ENCODE data around the gene LILRA1. TPM values are rescaled to one million over a fixed set of nuclear protein-coding genes. Genes with fewer than 3 reads are reported as not detected.
"Not testable (repeated sequence)": the region's sequence is repeated elsewhere in the genome, so short reads cannot be mapped to it uniquely, and the experiment has no call there.

LILRA1 gene
- total and polyA plus RNA-seq, 2 donors from 2014 or later, result 0.43 to 2.2 TPM

DNA sequence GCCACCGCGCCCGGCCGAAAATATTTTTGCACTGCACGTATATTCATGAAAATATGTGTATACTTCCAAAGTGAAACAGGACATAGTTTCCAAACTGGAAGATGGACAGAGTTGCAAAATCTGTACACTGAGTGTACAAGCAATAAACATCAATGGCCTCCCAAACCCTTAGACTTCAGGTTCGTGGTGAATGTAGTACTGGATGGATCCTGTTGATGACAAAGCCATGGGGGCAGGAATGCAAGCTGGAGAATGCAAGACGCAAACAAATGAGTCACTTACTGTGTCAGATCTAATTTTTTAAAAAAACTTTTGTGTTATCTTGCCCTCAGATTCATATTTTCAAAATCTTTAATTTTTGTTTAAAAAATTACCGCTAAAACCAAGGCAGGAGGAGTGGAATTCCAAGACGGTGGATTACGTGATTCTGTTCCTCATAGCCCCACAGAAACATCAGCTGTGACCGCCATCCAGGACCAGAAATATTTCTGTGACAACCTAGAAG, 32.5 kb upstream of the LILRA1 start:
- intact Hi-C loops (cut with DNase I), result no loop called here
- Histone ChIP-seq H3K27ac (ENCODE audit: low read depth in 2 of 2, low read length in 2 of 2) (no peak overlapping the region), H3K9ac (ENCODE audit: low read length in 3 of 3) (no peak overlapping the region), H3K9me3 (ENCODE audit: control insufficient read depth in 2 of 3, insufficient read depth in 1 of 3, low read length in 3 of 3) (no peaks in the 10 kb centered on the region), H3K4me1 (ENCODE audit: control insufficient read depth in 2 of 3, insufficient read depth in 2 of 3, low read depth in 1 of 3, low read length in 3 of 3) (no peaks in the 10 kb centered on the region), H3K4me3 (ENCODE audit: low read length in 3 of 3) (no peak overlapping the region), H3K27me3 (ENCODE audit: control insufficient read depth, insufficient read depth, low read length) (no peaks in the 10 kb centered on the region), H3K36me3 (ENCODE audit: control insufficient read depth in 2 of 3, insufficient read depth in 3 of 3, low read length in 3 of 3) (no peaks in the 10 kb centered on the region)
- no peak for FAIRE-seq
- no peak for DNase-seq
- TF ChIP-seq CTCF (IDR thresholded peaks at IDR 0.05; ENCODE audit: borderline replicate concordance, extremely low read depth, insufficient read depth), result no peak

GRCh38 chr19:54561840-54562239, 31.6 kb upstream of the LILRA1 start:
- H3K27me3 ChIP-seq (ENCODE audit: control insufficient read depth, insufficient read depth, low read length), result no peaks in the 10 kb centered on the region

DNA sequence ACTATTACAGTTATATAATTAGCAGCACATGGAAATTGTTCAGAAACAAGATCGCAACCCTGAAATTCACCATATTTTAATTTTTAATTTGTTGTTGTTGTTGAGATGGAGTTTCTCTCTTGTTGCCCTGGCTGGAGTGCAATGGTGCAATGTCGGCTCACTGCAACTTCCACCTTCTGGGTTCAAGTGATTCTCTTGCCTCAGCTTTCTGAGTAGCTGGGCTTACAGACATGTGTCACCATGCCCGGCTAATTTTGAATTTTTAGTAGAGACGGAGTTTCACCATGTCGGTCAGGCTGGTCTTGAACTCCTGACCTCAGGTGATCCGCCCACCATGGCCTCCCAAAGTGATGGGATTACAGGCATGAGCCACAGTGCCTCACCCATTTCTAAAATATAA, 30.2 kb upstream of the LILRA1 start:
- H3K4me1 ChIP-seq (ENCODE audit: control insufficient read depth in 2 of 3, insufficient read depth in 2 of 3, low read depth in 1 of 3, low read length in 3 of 3); intact Hi-C loops (cut with DNase I); H3K27me3 ChIP-seq (ENCODE audit: control insufficient read depth, insufficient read depth, low read length); FAIRE-seq; H3K27ac ChIP-seq (ENCODE audit: low read depth in 2 of 2, low read length in 2 of 2); H3K36me3 ChIP-seq (ENCODE audit: control insufficient read depth in 2 of 3, insufficient read depth in 3 of 3, low read length in 3 of 3); DNase-seq; H3K9me3 ChIP-seq (ENCODE audit: control insufficient read depth in 2 of 3, insufficient read depth in 1 of 3, low read length in 3 of 3); H3K4me3 ChIP-seq (ENCODE audit: low read length in 3 of 3); H3K9ac ChIP-seq (ENCODE audit: low read length in 3 of 3): not testable (repeated sequence)

More at GRCh38 chr19:54561840-54562239, 31.6 kb upstream of the LILRA1 start:
- H3K27ac ChIP-seq (ENCODE audit: low read depth in 2 of 2, low read length in 2 of 2), result no peak overlapping the region
- TF ChIP-seq CTCF (IDR thresholded peaks at IDR 0.05; ENCODE audit: borderline replicate concordance, extremely low read depth, insufficient read depth), result no peak
- no peak overlapping the region for H3K9ac ChIP-seq (ENCODE audit: low read length in 3 of 3)
- FAIRE-seq (no peak), DNase-seq (no peak)
- no peaks in the 10 kb centered on the region for H3K4me1 ChIP-seq (ENCODE audit: control insufficient read depth in 2 of 3, insufficient read depth in 2 of 3, low read depth in 1 of 3, low read length in 3 of 3)
- H3K4me3 ChIP-seq (ENCODE audit: low read length in 3 of 3), result no peak overlapping the region
- H3K9me3 ChIP-seq (ENCODE audit: control insufficient read depth in 2 of 3, insufficient read depth in 1 of 3, low read length in 3 of 3), result no peaks in the 10 kb centered on the region
- no peaks in the 10 kb centered on the region for H3K36me3 ChIP-seq (ENCODE audit: control insufficient read depth in 2 of 3, insufficient read depth in 3 of 3, low read length in 3 of 3)
- intact Hi-C loops (cut with DNase I), result no loop called here

DNA sequence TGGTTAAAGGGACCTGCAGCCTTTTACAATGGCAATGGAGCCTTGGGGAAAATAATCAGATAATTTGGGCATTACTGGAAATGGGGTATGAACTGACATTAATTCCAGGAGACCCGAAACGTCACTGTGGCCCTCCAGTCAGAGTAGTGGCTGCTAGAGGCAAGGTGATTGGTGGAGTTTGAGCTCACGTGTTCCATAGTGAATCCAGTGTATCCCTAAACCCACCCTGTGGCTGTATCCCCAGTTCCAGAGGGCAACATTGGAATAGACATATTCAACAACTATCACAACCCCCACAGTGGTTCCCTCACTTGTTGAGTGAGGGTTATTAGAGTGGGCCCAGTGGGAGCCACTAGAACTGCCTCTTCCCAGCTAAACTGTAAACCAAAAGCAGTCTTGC, 23.1 kb upstream of the LILRA1 start:
- DNase-seq (no peak), FAIRE-seq (no peak)
- no peaks in the 10 kb centered on the region for H3K36me3 ChIP-seq (ENCODE audit: control insufficient read depth in 2 of 3, insufficient read depth in 3 of 3, low read length in 3 of 3)
- no peaks in the 10 kb centered on the region for H3K27me3 ChIP-seq (ENCODE audit: control insufficient read depth, insufficient read depth, low read length)
- H3K27ac ChIP-seq (ENCODE audit: low read depth in 2 of 2, low read length in 2 of 2), result no peak overlapping the region
- intact Hi-C loops (cut with DNase I), result no loop called here
- H3K9ac ChIP-seq (ENCODE audit: low read length in 3 of 3), result no peak overlapping the region
- H3K4me1 ChIP-seq (ENCODE audit: control insufficient read depth in 2 of 3, insufficient read depth in 2 of 3, low read depth in 1 of 3, low read length in 3 of 3), result no peaks in the 10 kb centered on the region
- no peaks in the 10 kb centered on the region for H3K9me3 ChIP-seq (ENCODE audit: control insufficient read depth in 2 of 3, insufficient read depth in 1 of 3, low read length in 3 of 3)
- TF ChIP-seq CTCF (IDR thresholded peaks at IDR 0.05; ENCODE audit: borderline replicate concordance, extremely low read depth, insufficient read depth), result no peak
- H3K4me3 ChIP-seq (ENCODE audit: low read length in 3 of 3), result no peak overlapping the region

- H3K4me1 ChIP-seq (ENCODE audit: control insufficient read depth in 2 of 3, insufficient read depth in 2 of 3, low read depth in 1 of 3, low read length in 3 of 3); H3K27ac ChIP-seq (ENCODE audit: low read depth in 2 of 2, low read length in 2 of 2); H3K27me3 ChIP-seq (ENCODE audit: control insufficient read depth, insufficient read depth, low read length); intact Hi-C loops (cut with DNase I); H3K36me3 ChIP-seq (ENCODE audit: control insufficient read depth in 2 of 3, insufficient read depth in 3 of 3, low read length in 3 of 3); H3K4me3 ChIP-seq (ENCODE audit: low read length in 3 of 3); H3K9me3 ChIP-seq (ENCODE audit: control insufficient read depth in 2 of 3, insufficient read depth in 1 of 3, low read length in 3 of 3); FAIRE-seq; H3K9ac ChIP-seq (ENCODE audit: low read length in 3 of 3): not testable (repeated sequence)
- peak in 1 of 5 donors; percentile 9 for DNase-seq
Observed at GRCh38 chr19:54571715-54572615, 21.5 kb upstream of the LILRA1 start.

All from kidney (tissue), 14 donors.